Stimulated activated CD8-positive, alpha-beta memory T cell treated with anti-CD3 and anti-CD28 coated beads, Interleukin-4, amount 100 ng/mL, for 1 hour (primary cell): ENCODE results near the gene EBF4.
"Not testable (repeated sequence)": the region's sequence is repeated elsewhere in the genome, so short reads cannot be mapped to it uniquely, and the experiment has no call there.

Source experiments
- DNase-seq, 2 donors: peaks; one replicate each; pipeline ENCODE4 v3.0.0-alpha.2; 2020; ENCODE audit warnings: low read depth in 2 of 2, low spot score in 1 of 2

EBF4 gene

GRCh38 chr20:2672446-2672845 is 20.1 kb upstream of the EBF4 start:
- no peak for DNase-seq

GRCh38 chr20:2673453-2673852 is 19.1 kb upstream of the EBF4 start:
- DNase-seq, result no peak

GRCh38 chr20:2680046-2680445 is 12.5 kb upstream of the EBF4 start:
- no peak for DNase-seq

GRCh38 chr20:2682040-2682439 is 10.5 kb upstream of the EBF4 start:
- not testable (repeated sequence) for DNase-seq

- DNase-seq, result not testable (repeated sequence)
These were observed 7.8 kb upstream of the EBF4 start for GRCh38 chr20:2684817-2685216.

GRCh38 chr20:2687514-2687913 is 5.1 kb upstream of the EBF4 start:
- DNase-seq, result no peak

- DNase-seq, result peak; percentile 54 to 62
These were observed 4.5 kb upstream of the EBF4 start for GRCh38 chr20:2688041-2688591.

GRCh38 chr20:2690213-2690612 is 2.4 kb upstream of the EBF4 start:
- DNase-seq, result no peak

GRCh38 chr20:2690718-2691117 is 1.9 kb upstream of the EBF4 start:
- no peak for DNase-seq

- no peak for DNase-seq
These were observed 1.5 kb upstream of the EBF4 start for GRCh38 chr20:2691127-2691526.

- no peak for DNase-seq
These were observed 931 bp upstream of the EBF4 start for GRCh38 chr20:2691663-2692035.

GRCh38 chr20:2692886-2693285 is 306 bp downstream of the EBF4 start:
- DNase-seq, result no peak

GRCh38 chr20:2693286-2694007 is 867 bp downstream of the EBF4 start:
- DNase-seq, result peak in 1 of 2 donors; percentile 17

- DNase-seq, result no peak
These were observed 1.5 kb downstream of the EBF4 start for GRCh38 chr20:2694008-2694471.

GRCh38 chr20:2694519-2694918 is 1.9 kb downstream of the EBF4 start:
- no peak for DNase-seq

- DNase-seq, result no peak
These were observed 2.8 kb downstream of the EBF4 start for GRCh38 chr20:2695206-2695983.

- not testable (repeated sequence) for DNase-seq
These were observed 3.5 kb downstream of the EBF4 start for GRCh38 chr20:2695984-2696525.

GRCh38 chr20:2696646-2697045 is 4.1 kb downstream of the EBF4 start:
- no peak for DNase-seq

GRCh38 chr20:2697768-2698167 is 5.2 kb downstream of the EBF4 start:
- DNase-seq, result no peak

GRCh38 chr20:2698186-2698817 is 5.7 kb downstream of the EBF4 start:
- DNase-seq, result no peak

- no peak for DNase-seq
These were observed 6.3 kb downstream of the EBF4 start for GRCh38 chr20:2698912-2699311.
